ENCODE measurements around the gene CDHR3. TPM values are rescaled to one million over a fixed set of nuclear protein-coding genes. Genes with fewer than 3 reads are reported as not detected.

CDHR3 gene
- total RNA-seq, 1 donor from 2014 or later, result 1.4 TPM

DNA sequence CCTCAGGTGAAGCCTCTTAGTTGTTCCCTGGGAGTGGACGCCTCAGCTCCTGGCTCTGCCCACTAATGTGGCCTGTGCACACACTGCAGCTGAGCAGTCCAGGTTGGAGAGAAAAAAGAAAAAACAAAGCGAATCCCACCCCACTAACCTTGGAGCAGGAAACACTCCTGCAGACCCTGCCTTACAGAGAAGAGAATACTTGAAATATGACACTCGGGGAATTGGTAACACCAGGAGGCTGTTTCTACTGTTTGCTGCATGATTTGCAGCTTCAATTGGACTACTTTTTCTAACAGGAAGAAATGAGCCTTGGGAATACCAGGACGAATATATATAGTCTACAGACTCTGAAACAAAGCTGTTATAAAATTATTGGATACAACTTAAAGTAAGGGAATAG is 22.2 kb downstream of the CDHR3 start:
- Histone ChIP-seq H3K27ac (no peak overlapping the region), H3K4me1 (peaks cover 53% of the 10 kb centered on the region), H3F3A (ENCODE audit: low read depth) (peaks cover 20% of the 10 kb centered on the region), H3K79me2 (ENCODE audit: low read depth) (no peaks in the 10 kb centered on the region), H3K9ac (no peak overlapping the region), H3K4me3 (no peak overlapping the region), H3K36me3 (no peaks in the 10 kb centered on the region), H3K9me3 (ENCODE audit: low read depth) (no peaks in the 10 kb centered on the region), H2AFZ (replicated peaks) (peak overlapping the region; percentile 47), H3K4me2 (peak overlapping the region; percentile 73), H3K27me3 (no peaks in the 10 kb centered on the region), H4K20me1 (ENCODE audit: low read depth) (no peaks in the 10 kb centered on the region)
- H3K36me3 Mint-ChIP-seq, result no peaks in the 10 kb centered on the region
- no peaks in the 10 kb centered on the region for H3K9me3 Mint-ChIP-seq
- no peaks in the 10 kb centered on the region for H3K27me3 Mint-ChIP-seq (ENCODE audit: insufficient read depth, low read depth)
- DNase-seq (ENCODE audit: low spot score), result no peak
- H3K27ac Mint-ChIP-seq, result no peak overlapping the region
- peaks cover 42% of the 10 kb centered on the region for H3K4me1 Mint-ChIP-seq
- TF ChIP-seq EZH2phosphoT487 (IDR thresholded peaks at IDR 0.05) (no peak), EZH2 (IDR thresholded peaks at IDR 0.05) (no peak)
- TF ChIP-seq, protein P1, sequence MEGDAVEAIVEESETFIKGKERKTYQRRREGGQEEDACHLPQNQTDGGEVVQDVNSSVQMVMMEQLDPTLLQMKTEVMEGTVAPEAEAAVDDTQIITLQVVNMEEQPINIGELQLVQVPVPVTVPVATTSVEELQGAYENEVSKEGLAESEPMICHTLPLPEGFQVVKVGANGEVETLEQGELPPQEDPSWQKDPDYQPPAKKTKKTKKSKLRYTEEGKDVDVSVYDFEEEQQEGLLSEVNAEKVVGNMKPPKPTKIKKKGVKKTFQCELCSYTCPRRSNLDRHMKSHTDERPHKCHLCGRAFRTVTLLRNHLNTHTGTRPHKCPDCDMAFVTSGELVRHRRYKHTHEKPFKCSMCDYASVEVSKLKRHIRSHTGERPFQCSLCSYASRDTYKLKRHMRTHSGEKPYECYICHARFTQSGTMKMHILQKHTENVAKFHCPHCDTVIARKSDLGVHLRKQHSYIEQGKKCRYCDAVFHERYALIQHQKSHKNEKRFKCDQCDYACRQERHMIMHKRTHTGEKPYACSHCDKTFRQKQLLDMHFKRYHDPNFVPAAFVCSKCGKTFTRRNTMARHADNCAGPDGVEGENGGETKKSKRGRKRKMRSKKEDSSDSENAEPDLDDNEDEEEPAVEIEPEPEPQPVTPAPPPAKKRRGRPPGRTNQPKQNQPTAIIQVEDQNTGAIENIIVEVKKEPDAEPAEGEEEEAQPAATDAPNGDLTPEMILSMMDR (IDR thresholded peaks at IDR 0.05), result no peak
- no peak overlapping the region for H3K4me3 Mint-ChIP-seq

DNA sequence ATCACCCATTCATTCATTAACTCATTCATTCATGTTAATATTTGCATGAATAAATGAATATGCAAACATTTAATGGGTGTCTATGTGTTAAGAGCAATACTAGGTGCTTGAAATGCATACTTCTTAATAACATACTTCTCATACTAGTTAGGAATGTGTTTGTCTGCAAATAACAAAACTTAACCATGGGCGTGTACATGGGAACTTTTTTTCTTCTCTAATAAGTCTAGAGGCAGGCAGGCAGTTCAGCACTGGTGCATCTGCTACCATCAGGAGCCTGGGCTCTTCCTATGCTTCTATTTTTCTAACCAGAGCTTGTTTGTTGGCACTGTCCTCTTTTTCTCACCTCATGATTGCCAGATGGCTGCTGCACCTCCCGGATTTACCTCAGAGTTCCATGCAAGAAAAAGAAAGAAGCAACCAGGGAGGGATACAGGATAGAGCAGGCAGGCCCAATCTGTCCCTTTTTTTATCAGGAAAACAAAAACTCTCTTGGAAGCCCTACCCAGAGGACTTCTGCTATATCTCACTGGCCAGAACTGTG is 22.7 kb downstream of the CDHR3 start:
- H3K36me3 Mint-ChIP-seq, result no peaks in the 10 kb centered on the region
- Histone ChIP-seq H3K4me1 (peaks cover 58% of the 10 kb centered on the region), H3K36me3 (no peaks in the 10 kb centered on the region), H3K4me2 (peak overlapping the region; percentile 73), H3K27me3 (no peaks in the 10 kb centered on the region), H4K20me1 (ENCODE audit: low read depth) (no peaks in the 10 kb centered on the region), H2AFZ (replicated peaks) (peak overlapping the region; percentile 47), H3K27ac (no peak overlapping the region), H3K9me3 (ENCODE audit: low read depth) (no peaks in the 10 kb centered on the region), H3K9ac (no peak overlapping the region), H3K4me3 (no peak overlapping the region), H3F3A (ENCODE audit: low read depth) (peaks cover 25% of the 10 kb centered on the region), H3K79me2 (ENCODE audit: low read depth) (no peaks in the 10 kb centered on the region)
- H3K9me3 Mint-ChIP-seq, result no peaks in the 10 kb centered on the region
- H3K27me3 Mint-ChIP-seq (ENCODE audit: insufficient read depth, low read depth), result peaks cover 2% of the 10 kb centered on the region
- TF ChIP-seq EZH2 (IDR thresholded peaks at IDR 0.05) (no peak), EZH2phosphoT487 (IDR thresholded peaks at IDR 0.05) (no peak)
- TF ChIP-seq, protein P1 (IDR thresholded peaks at IDR 0.05), result no peak
- H3K4me3 Mint-ChIP-seq, result no peak overlapping the region
- peaks cover 47% of the 10 kb centered on the region for H3K4me1 Mint-ChIP-seq
- DNase-seq (ENCODE audit: low spot score), result no peak
- H3K27ac Mint-ChIP-seq, result no peak overlapping the region

DNA sequence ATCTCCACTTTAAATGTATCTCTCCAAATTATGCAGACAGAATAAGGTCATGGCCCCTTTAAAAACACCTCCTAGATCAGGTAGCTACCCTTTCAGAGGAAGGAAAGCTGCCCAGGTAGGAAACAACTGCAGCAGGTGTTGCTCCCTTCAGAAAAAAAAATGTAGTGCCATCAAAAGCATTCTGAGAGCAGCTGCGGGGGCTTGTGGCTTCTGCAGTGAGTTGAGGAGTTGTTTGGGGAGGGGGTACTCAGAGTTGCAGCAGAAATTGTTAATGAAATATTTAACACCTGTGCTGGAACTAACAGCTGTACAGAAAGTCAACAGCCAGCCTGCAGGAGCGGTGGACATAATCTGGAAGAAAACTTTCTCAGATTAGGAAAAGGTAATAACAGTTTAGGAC is 24.0 kb downstream of the CDHR3 start:
- Histone ChIP-seq H3K9ac (no peak overlapping the region), H3K79me2 (ENCODE audit: low read depth) (no peaks in the 10 kb centered on the region), H3K27ac (no peak overlapping the region), H4K20me1 (ENCODE audit: low read depth) (no peaks in the 10 kb centered on the region), H2AFZ (replicated peaks) (no peak overlapping the region), H3F3A (ENCODE audit: low read depth) (peaks cover 35% of the 10 kb centered on the region), H3K9me3 (ENCODE audit: low read depth) (no peaks in the 10 kb centered on the region), H3K4me3 (no peak overlapping the region), H3K4me1 (peaks cover 62% of the 10 kb centered on the region), H3K4me2 (no peak overlapping the region), H3K27me3 (no peaks in the 10 kb centered on the region), H3K36me3 (no peaks in the 10 kb centered on the region)
- H3K4me3 Mint-ChIP-seq, result no peak overlapping the region
- H3K27ac Mint-ChIP-seq, result no peak overlapping the region
- H3K36me3 Mint-ChIP-seq, result no peaks in the 10 kb centered on the region
- no peak for DNase-seq (ENCODE audit: low spot score)
- H3K4me1 Mint-ChIP-seq, result peaks cover 54% of the 10 kb centered on the region
- TF ChIP-seq EZH2phosphoT487 (IDR thresholded peaks at IDR 0.05) (no peak), EZH2 (IDR thresholded peaks at IDR 0.05) (no peak)
- H3K27me3 Mint-ChIP-seq (ENCODE audit: insufficient read depth, low read depth), result peaks cover 2% of the 10 kb centered on the region
- H3K9me3 Mint-ChIP-seq, result no peaks in the 10 kb centered on the region

DNA sequence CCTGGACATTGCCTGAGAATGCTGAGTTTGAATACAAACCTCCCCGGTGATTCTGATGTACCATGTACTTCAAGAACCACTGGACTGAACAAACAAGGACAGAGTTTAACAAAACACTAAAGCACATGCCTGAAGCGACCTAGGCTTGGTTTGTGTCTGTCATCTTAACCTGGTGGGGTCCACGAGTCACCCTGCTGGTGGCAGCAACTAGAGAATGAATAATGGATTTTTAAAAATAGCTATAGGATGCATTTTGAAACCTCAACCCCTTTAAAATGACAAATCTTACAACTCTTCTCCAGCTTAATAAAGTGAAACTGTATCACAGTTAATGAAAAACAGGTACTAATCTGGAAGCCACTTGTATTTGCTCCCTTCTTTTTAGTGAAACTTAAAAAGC is 25.2 kb downstream of the CDHR3 start:
- Histone ChIP-seq H3F3A (ENCODE audit: low read depth) (peaks cover 35% of the 10 kb centered on the region), H3K9me3 (ENCODE audit: low read depth) (no peaks in the 10 kb centered on the region), H3K4me1 (peaks cover 62% of the 10 kb centered on the region), H3K79me2 (ENCODE audit: low read depth) (no peaks in the 10 kb centered on the region), H3K27me3 (peaks cover 4% of the 10 kb centered on the region), H3K36me3 (no peaks in the 10 kb centered on the region), H3K27ac (no peak overlapping the region), H3K4me2 (no peak overlapping the region), H3K9ac (no peak overlapping the region), H2AFZ (replicated peaks) (no peak overlapping the region), H3K4me3 (no peak overlapping the region), H4K20me1 (ENCODE audit: low read depth) (no peaks in the 10 kb centered on the region)
- DNase-seq (ENCODE audit: low spot score), result no peak
- Mint-ChIP-seq H3K4me3 (no peak overlapping the region), H3K4me1 (peaks cover 51% of the 10 kb centered on the region), H3K27ac (no peak overlapping the region), H3K27me3 (ENCODE audit: insufficient read depth, low read depth) (peaks cover 2% of the 10 kb centered on the region), H3K36me3 (no peaks in the 10 kb centered on the region), H3K9me3 (no peaks in the 10 kb centered on the region)
- no peak for TF ChIP-seq EZH2 (IDR thresholded peaks at IDR 0.05)

Measured in neural progenitor cell (in vitro differentiated cells).